Vagina (tissue), 2 donors: Measurements from ENCODE around the gene DLX1. TPM values are rescaled to one million over a fixed set of nuclear protein-coding genes. Genes with fewer than 3 reads are reported as not detected.
"Not testable (repeated sequence)": the region's sequence is repeated elsewhere in the genome, so short reads cannot be mapped to it uniquely, and the experiment has no call there.

Experiments used
- DNase-seq, 2 donors: peaks; one replicate each; pipeline ENCODE4 v3.0.0-alpha.2; 2017; ENCODE audit errors: extremely low spot score in 2 of 2
- H3K27ac ChIP-seq: fragments of 200-600 bp; sonication (generic); one replicate; pipeline ENCODE4 v1.5.1; 2019
- H3K27me3 ChIP-seq: fragments of 200-600 bp; sonication (generic); one replicate; pipeline ENCODE4 v1.5.1; 2019
- H3K36me3 ChIP-seq, 2 donors: fragments of 200-600 bp; sonication (generic); one replicate each; pipeline ENCODE4 v1.5.1; 2017 to 2019
- H3K4me1 ChIP-seq: fragments of 200-600 bp; sonication (generic); one replicate; pipeline ENCODE4 v1.5.1; 2019
- H3K4me3 ChIP-seq, 2 donors: fragments of 200-600 bp; sonication (generic); 1 replicate in 1 of 2; 2 replicates in 1 of 2; pipeline ENCODE4 v1.5.1; 2016 to 2019
- H3K9me3 ChIP-seq: fragments of 200-600 bp; sonication (generic); one replicate; pipeline ENCODE4 v1.5.1; 2019
- POLR2A ChIP-seq, 2 donors: fragments of 450-650 bp; IDR thresholded peaks; one replicate each; pipeline ENCODE4 v1.6.1; 2017; ENCODE audit warnings: antibody characterized with exemption in 2 of 2, mild to moderate bottlenecking in 2 of 2, moderate library complexity in 2 of 2
- POLR2AphosphoS5 ChIP-seq, 2 donors: sonication (generic); formaldehyde crosslinking; IDR thresholded peaks; one replicate each; pipeline ENCODE4 v1.9.0; 2017; ENCODE audit warnings: antibody characterized with exemption in 2 of 2, mild to moderate bottlenecking in 2 of 2, low read depth in 1 of 2; ENCODE audit not compliant: insufficient read depth in 1 of 2
- intact Hi-C: fragments of 100-400 bp; cut with DNase I; formaldehyde crosslinking; loops from one replicate; pipeline ENCODE4 v1.15.1; 2023
- total RNA-seq: library from RNA; depleted of rRNA; stranded (reverse); fragments of >200 nt; gene quantifications from one replicate; pipeline ENCODE4 v1.2.3, GENCODE V29; 2016
- TF ChIP-seq, protein P1 (sequence below), 3 experiments: fragments of 450-650 bp in 2 of 3; fragments of 200-600 bp in 1 of 3; sonication (generic) in 1 of 3; IDR thresholded peaks; one replicate each; pipeline ENCODE4 v1.5.1; 2017 to 2019; ENCODE audit warnings: antibody characterized with exemption in 3 of 3, mild to moderate bottlenecking in 2 of 3, moderate library complexity in 2 of 3

The DLX1 gene
- total RNA-seq, 1 donor from 2014 or later, result not detected

DNA sequence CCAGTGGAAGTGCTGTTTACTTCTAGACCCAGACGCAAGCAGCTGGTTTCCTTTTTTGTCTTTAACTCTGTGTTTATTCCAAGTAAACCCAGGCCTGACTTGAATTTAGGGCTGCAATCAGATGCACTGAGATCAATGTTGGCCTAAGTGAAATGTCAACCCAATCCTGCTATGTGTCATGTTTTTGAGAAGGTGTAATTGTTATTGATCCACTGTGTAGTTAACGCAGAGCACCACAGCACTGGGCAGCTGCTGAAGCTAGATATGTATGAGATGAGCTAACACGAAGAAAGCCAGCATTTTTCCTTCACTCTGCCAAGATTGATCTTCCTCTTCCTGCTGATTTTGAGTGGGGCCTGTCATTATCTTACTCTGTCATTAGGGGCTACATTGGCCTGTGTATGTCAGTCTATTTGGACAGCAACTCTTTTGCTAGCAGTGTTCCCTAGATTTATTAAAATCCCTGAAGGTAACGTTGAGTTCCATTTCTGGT, 18.9 kb upstream of the DLX1 start:
- H3K27ac ChIP-seq, result no peak overlapping the region
- no peaks in the 10 kb centered on the region for H3K4me1 ChIP-seq
- no peaks in the 10 kb centered on the region for H3K27me3 ChIP-seq
- intact Hi-C loops, result no loop called here
- H3K4me3 ChIP-seq, result no peak overlapping the region
- TF ChIP-seq POLR2A (IDR thresholded peaks at IDR 0.05), result no peak
- no peak for TF ChIP-seq POLR2AphosphoS5 (IDR thresholded peaks at IDR 0.05; ENCODE audit: insufficient read depth in 1 of 2, low read depth in 1 of 2)
- TF ChIP-seq, protein P1, sequence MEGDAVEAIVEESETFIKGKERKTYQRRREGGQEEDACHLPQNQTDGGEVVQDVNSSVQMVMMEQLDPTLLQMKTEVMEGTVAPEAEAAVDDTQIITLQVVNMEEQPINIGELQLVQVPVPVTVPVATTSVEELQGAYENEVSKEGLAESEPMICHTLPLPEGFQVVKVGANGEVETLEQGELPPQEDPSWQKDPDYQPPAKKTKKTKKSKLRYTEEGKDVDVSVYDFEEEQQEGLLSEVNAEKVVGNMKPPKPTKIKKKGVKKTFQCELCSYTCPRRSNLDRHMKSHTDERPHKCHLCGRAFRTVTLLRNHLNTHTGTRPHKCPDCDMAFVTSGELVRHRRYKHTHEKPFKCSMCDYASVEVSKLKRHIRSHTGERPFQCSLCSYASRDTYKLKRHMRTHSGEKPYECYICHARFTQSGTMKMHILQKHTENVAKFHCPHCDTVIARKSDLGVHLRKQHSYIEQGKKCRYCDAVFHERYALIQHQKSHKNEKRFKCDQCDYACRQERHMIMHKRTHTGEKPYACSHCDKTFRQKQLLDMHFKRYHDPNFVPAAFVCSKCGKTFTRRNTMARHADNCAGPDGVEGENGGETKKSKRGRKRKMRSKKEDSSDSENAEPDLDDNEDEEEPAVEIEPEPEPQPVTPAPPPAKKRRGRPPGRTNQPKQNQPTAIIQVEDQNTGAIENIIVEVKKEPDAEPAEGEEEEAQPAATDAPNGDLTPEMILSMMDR (IDR thresholded peaks at IDR 0.05), result no peak
- no peak for DNase-seq
- no peaks in the 10 kb centered on the region for H3K9me3 ChIP-seq
- no peaks in the 10 kb centered on the region for H3K36me3 ChIP-seq

DNA sequence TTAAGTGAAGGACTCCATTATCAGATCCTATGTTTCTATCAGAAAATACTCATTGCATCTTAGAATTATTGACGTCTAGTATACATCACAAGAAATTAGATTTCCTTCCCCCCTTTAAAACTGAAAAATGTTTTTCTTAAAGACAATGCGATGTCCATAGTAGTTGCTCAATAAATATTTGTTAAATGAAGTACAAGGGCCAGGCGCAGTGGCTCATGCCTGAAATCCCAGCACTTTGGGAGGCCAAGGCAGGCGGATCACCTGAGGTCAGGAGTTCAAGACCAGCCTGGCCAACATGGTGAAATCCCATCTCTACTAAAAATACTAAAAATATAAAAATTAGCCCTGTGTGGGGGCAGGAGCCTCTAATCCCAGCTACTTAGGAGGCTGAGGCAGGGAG, 17.4 kb upstream of the DLX1 start:
- H3K27ac ChIP-seq, intact Hi-C loops, DNase-seq, H3K36me3 ChIP-seq, H3K4me1 ChIP-seq, H3K9me3 ChIP-seq, H3K4me3 ChIP-seq, H3K27me3 ChIP-seq: not testable (repeated sequence)

DNA sequence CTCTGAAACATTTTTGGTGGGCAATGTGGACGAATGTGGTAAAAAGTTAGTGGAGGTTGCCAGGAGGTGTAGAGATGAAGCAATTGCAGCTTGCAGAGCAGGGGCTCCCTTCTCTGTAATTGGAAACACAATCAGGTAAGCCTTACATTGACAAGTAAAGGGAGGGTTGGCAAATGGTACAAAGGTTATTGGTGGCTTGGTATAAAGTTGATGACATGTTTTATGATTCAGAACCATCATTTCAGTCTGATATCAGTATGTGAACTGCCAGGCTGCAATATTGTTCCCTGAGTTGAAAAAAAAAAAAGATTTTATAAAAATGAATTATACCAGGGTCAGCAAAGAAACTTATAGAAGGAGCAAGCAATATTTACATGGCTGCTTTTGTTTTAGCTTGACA, 14.4 kb upstream of the DLX1 start:
- Histone ChIP-seq H3K27ac (no peak overlapping the region), H3K4me3 (no peak overlapping the region), H3K27me3 (no peaks in the 10 kb centered on the region), H3K9me3 (no peaks in the 10 kb centered on the region), H3K4me1 (no peaks in the 10 kb centered on the region), H3K36me3 (no peaks in the 10 kb centered on the region)
- TF ChIP-seq, protein P1 (IDR thresholded peaks at IDR 0.05), result no peak
- no peak for TF ChIP-seq POLR2AphosphoS5 (IDR thresholded peaks at IDR 0.05; ENCODE audit: insufficient read depth in 1 of 2, low read depth in 1 of 2)
- no peak for TF ChIP-seq POLR2A (IDR thresholded peaks at IDR 0.05)
- intact Hi-C loops, result no loop called here
- DNase-seq, result no peak

DNA sequence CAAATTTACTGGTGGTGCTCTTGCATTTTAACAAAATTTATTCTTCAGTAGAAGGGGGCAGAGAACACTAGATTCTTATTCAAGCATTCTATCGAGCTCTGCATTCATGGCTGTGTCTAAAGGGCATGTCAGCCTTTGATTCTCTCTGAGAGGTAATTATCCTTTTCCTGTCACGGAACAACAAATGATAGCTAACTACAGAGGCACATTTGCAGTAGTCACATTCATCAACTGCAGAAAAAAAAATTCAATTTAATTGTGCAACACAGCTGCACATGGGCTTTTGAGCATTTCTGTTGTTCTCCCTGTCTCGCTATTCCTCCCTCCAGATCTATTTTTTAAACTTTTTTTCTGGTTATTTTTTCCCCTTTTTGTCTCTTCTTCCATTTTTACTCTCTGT, 13.0 kb upstream of the DLX1 start:
- Histone ChIP-seq H3K4me1 (no peaks in the 10 kb centered on the region), H3K27ac (no peak overlapping the region), H3K36me3 (no peaks in the 10 kb centered on the region), H3K9me3 (no peaks in the 10 kb centered on the region), H3K27me3 (no peaks in the 10 kb centered on the region), H3K4me3 (no peak overlapping the region)
- no peak for DNase-seq
- intact Hi-C loops, result no loop called here
- TF ChIP-seq, protein P1 (IDR thresholded peaks at IDR 0.05), result no peak
- TF ChIP-seq POLR2AphosphoS5 (IDR thresholded peaks at IDR 0.05; ENCODE audit: insufficient read depth in 1 of 2, low read depth in 1 of 2) (no peak), POLR2A (IDR thresholded peaks at IDR 0.05) (no peak)

DNA sequence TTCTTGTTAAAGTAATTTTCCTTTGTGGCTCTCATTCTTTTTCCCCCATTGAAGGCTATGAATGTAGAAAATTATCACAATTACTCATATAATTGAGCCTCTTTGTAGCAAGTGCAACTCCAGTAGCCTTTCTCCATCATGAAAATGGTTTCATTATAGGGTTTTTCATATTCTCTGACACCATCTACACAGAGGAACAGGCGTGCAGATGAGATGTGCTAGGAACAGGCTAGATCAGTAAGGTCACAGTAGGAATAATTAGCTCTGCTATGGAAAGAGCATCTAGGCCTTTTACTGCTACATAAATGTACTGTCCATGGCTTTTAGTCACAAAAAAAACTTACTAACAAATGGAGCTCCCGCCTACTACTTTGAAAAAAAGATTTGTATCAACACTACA, 12.6 kb upstream of the DLX1 start:
- no peak overlapping the region for H3K27ac ChIP-seq
- no peaks in the 10 kb centered on the region for H3K36me3 ChIP-seq
- intact Hi-C loops, result no loop called here
- H3K4me1 ChIP-seq, result no peaks in the 10 kb centered on the region
- H3K27me3 ChIP-seq, result no peaks in the 10 kb centered on the region
- no peaks in the 10 kb centered on the region for H3K9me3 ChIP-seq
- no peak overlapping the region for H3K4me3 ChIP-seq
- TF ChIP-seq POLR2AphosphoS5 (IDR thresholded peaks at IDR 0.05; ENCODE audit: insufficient read depth in 1 of 2, low read depth in 1 of 2) (no peak), POLR2A (IDR thresholded peaks at IDR 0.05) (no peak)
- TF ChIP-seq, protein P1 (IDR thresholded peaks at IDR 0.05), result no peak
- DNase-seq, result no peak

DNA sequence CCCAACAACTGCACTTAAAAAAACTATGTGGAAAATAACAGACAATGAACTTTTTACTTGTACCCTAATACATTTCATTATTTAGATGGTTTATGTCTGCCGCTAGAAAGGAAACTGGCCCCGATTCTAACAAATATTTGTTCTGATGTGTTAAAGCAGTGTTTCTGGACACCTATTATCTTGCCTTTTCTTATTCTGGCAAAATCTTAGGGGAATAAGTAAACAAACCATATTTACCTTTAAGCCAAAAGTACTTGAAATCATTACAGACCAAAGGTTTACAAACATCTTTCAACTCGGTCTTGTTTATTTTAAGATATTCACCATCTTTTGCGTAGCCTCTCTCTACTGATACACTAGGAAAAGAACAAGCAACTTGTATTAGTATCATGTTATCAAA, 11.8 kb upstream of the DLX1 start:
- Histone ChIP-seq H3K27ac (no peak overlapping the region), H3K36me3 (no peaks in the 10 kb centered on the region), H3K9me3 (no peaks in the 10 kb centered on the region), H3K27me3 (no peaks in the 10 kb centered on the region), H3K4me1 (no peaks in the 10 kb centered on the region), H3K4me3 (no peak overlapping the region)
- TF ChIP-seq POLR2A (IDR thresholded peaks at IDR 0.05) (no peak), POLR2AphosphoS5 (IDR thresholded peaks at IDR 0.05; ENCODE audit: insufficient read depth in 1 of 2, low read depth in 1 of 2) (no peak)
- TF ChIP-seq, protein P1 (IDR thresholded peaks at IDR 0.05), result no peak
- DNase-seq, result no peak
- intact Hi-C loops, result no loop called here
